NOMO-1 (cell line): ENCODE data around the gene KIAA2012.
"Not testable (repeated sequence)": the region's sequence is repeated elsewhere in the genome, so short reads cannot be mapped to it uniquely, and the experiment has no call there.

ENCODE experiments used
- DNase-seq, 2 experiments: peaks; one replicate each; lab custom pipeline; 2025; ENCODE audit not compliant: unreplicated experiment in 2 of 2; lab: John Stamatoyannopoulos, UW

KIAA2012 gene

GRCh38 chr2:202113571-202114142 is 40.6 kb downstream of the KIAA2012 start:
- no peak for DNase-seq

- peak in 1 of 2 experiments; percentile 39 for DNase-seq
These were observed 41.2 kb downstream of the KIAA2012 start for GRCh38 chr2:202114291-202114690.

- peak; percentile 69 to 73 for DNase-seq
These were observed 41.7 kb downstream of the KIAA2012 start for GRCh38 chr2:202114795-202115194.

- DNase-seq: no peak
These were observed 42.5 kb downstream of the KIAA2012 start for GRCh38 chr2:202115479-202115971.

- peak in 1 of 2 experiments; percentile 6 for DNase-seq
These were observed 43.6 kb downstream of the KIAA2012 start for GRCh38 chr2:202116691-202117090.

GRCh38 chr2:202118168-202118567 is 45.1 kb downstream of the KIAA2012 start:
- no peak for DNase-seq

GRCh38 chr2:202120828-202121227 is 47.8 kb downstream of the KIAA2012 start:
- DNase-seq: no peak

GRCh38 chr2:202121532-202122162 is 48.6 kb downstream of the KIAA2012 start:
- peak; percentile 75 to 85 for DNase-seq

GRCh38 chr2:202122163-202122540 is 49.1 kb downstream of the KIAA2012 start:
- DNase-seq: no peak

- no peak for DNase-seq
These were observed 50.1 kb downstream of the KIAA2012 start for GRCh38 chr2:202122980-202123720.

GRCh38 chr2:202124286-202124685 is 51.2 kb downstream of the KIAA2012 start:
- DNase-seq: no peak

GRCh38 chr2:202127687-202128331 is 54.8 kb downstream of the KIAA2012 start:
- DNase-seq: no peak

GRCh38 chr2:202129841-202130240 is 56.8 kb downstream of the KIAA2012 start:
- DNase-seq: no peak

GRCh38 chr2:202133200-202133908 is 60.3 kb downstream of the KIAA2012 start:
- DNase-seq: no peak

GRCh38 chr2:202133909-202134265 is 60.8 kb downstream of the KIAA2012 start:
- DNase-seq: no peak

- DNase-seq: no peak
These were observed 62.2 kb downstream of the KIAA2012 start for GRCh38 chr2:202135091-202135874.

- not testable (repeated sequence) for DNase-seq
These were observed 63.0 kb downstream of the KIAA2012 start for GRCh38 chr2:202136039-202136438.

GRCh38 chr2:202136526-202136925 is 63.5 kb downstream of the KIAA2012 start:
- no peak for DNase-seq

GRCh38 chr2:202140522-202141252 is 67.6 kb downstream of the KIAA2012 start:
- no peak for DNase-seq
